Colonic mucosa (tissue), 4 donors: Measurements from ENCODE around the gene SLC29A3. TPM values are rescaled to one million over a fixed set of nuclear protein-coding genes. Genes with fewer than 3 reads are reported as not detected.

ENCODE experiments used
- DNase-seq: peaks from one replicate; pipeline ENCODE4 v3.0.0-alpha.2; 2020
- H3K27ac ChIP-seq: fragments of 200-600 bp; one replicate; pipeline ENCODE4 v1.8.0; 2021
- H3K27me3 ChIP-seq: fragments of 200-600 bp; one replicate; pipeline ENCODE4 v1.8.0; 2021
- H3K36me3 ChIP-seq: fragments of 200-600 bp; one replicate; pipeline ENCODE4 v1.8.0; 2021
- H3K4me1 ChIP-seq: fragments of 200-600 bp; one replicate; pipeline ENCODE4 v1.8.0; 2021; ENCODE audit warnings: mild to moderate bottlenecking
- H3K4me3 ChIP-seq: fragments of 200-600 bp; one replicate; pipeline ENCODE4 v1.8.0; 2021
- H3K9ac ChIP-seq, 2 donors: one replicate each; pipeline ENCODE4 v1.7.0; 2013; ENCODE audit warnings: control low read depth in 2 of 2, low read depth in 2 of 2, low read length in 2 of 2
- H3K9me3 ChIP-seq: fragments of 200-600 bp; one replicate; pipeline ENCODE4 v1.8.0; 2021
- CTCF ChIP-seq: fragments of 200-600 bp; IDR thresholded peaks from one replicate; pipeline ENCODE4 v1.8.0; 2022; ENCODE audit warnings: antibody characterized with exemption, mild to moderate bottlenecking
- intact Hi-C: fragments of 100-400 bp; cut with DNase I; formaldehyde crosslinking; loops from one replicate; pipeline ENCODE4 v1.14.1; 2022
- total RNA-seq, 2 donors: library from RNA; stranded (reverse); fragmentation: NEBNext Ultra II Directional in 1 of 2; extraction: Animal tissue kit (Norgen Biotek cat#: 25700) in 1 of 2; gene quantifications; one replicate each; pipeline ENCODE4 v1.2.1, GENCODE V29; 2021
- donor health status: healthy.
- donor health status: DM: no; HTN: no; CAD: no.
- donor health status: DM: no; HTN: no; CAD: no.

The SLC29A3 gene
- total RNA-seq, 2 donors from 2014 or later = 3.8 to 6.5 TPM

- intact Hi-C loops = loop anchor here (5.0 kb wide), 2 partner anchors 77 to 387 kb away; partner anchors contain the start of gene UNC5B
- Histone ChIP-seq H3K9me3 (no peaks in the 10 kb centered on the region), H3K27ac (no peak overlapping the region), H3K4me3 (no peak overlapping the region), H3K9ac (no peak overlapping the region), H3K4me1 (no peaks in the 10 kb centered on the region), H3K27me3 (no peaks in the 10 kb centered on the region), H3K36me3 (no peaks in the 10 kb centered on the region)
- no peak for TF ChIP-seq CTCF
- no peak for DNase-seq
These were observed 29.5 kb upstream of the SLC29A3 start for GRCh38 chr10:71289421-71290130.

GRCh38 chr10:71290331-71290730 lies 28.7 kb upstream of the SLC29A3 start:
- intact Hi-C loops = no loop called here
- H3K4me1 ChIP-seq = no peaks in the 10 kb centered on the region
- H3K9me3 ChIP-seq = no peaks in the 10 kb centered on the region
- no peak overlapping the region for H3K4me3 ChIP-seq
- no peaks in the 10 kb centered on the region for H3K36me3 ChIP-seq
- TF ChIP-seq CTCF = no peak
- no peak overlapping the region for H3K27ac ChIP-seq
- no peaks in the 10 kb centered on the region for H3K27me3 ChIP-seq
- DNase-seq = no peak
- no peak overlapping the region for H3K9ac ChIP-seq

DNA sequence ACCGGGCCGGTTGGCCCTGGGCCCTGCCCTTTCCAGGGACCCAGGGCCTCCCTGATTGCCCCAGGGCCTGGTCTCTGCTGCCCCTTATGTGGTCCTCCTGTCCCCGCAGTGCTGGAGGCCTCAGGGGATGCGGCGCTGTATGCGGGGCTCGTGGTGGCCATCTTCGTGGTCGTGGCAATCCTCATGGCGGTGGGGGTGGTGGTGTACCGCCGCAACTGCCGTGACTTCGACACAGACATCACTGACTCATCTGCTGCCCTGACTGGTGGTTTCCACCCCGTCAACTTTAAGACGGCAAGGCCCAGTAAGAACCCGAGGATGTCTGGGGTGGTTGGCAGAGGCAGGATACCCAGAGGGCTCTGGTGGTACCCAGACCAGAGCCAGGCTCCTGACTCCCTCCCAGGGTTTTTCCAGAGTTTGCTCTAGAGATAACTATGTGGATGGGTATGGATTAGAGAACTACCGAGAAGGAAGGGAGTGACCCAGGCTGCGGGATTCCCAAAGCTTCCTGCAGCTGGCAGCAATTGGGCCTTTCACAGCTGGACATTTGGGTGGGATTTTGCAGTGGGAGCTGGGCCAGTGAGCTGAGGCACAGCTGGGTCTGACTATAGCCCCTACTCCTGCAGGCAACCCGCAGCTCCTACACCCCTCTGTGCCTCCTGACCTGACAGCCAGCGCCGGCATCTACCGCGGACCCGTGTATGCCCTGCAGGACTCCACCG lies 28.1 kb upstream of the SLC29A3 start:
- Histone ChIP-seq H3K9me3 (no peaks in the 10 kb centered on the region), H3K36me3 (no peaks in the 10 kb centered on the region), H3K4me3 (no peak overlapping the region), H3K27ac (no peak overlapping the region), H3K27me3 (no peaks in the 10 kb centered on the region), H3K4me1 (no peaks in the 10 kb centered on the region), H3K9ac (no peak overlapping the region)
- DNase-seq = no peak
- TF ChIP-seq CTCF = no peak
- intact Hi-C loops = no loop called here

DNA sequence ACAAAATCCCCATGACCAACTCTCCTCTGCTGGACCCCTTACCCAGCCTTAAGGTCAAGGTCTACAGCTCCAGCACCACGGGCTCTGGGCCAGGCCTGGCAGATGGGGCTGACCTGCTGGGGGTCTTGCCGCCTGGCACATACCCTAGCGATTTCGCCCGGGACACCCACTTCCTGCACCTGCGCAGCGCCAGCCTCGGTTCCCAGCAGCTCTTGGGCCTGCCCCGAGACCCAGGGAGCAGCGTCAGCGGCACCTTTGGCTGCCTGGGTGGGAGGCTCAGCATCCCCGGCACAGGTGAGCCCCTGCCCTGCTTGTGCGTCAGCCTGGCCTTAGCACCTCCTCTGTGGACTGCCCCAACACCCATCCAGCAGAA lies 27.5 kb upstream of the SLC29A3 start:
- no peaks in the 10 kb centered on the region for H3K36me3 ChIP-seq
- intact Hi-C loops = no loop called here
- no peak overlapping the region for H3K4me3 ChIP-seq

More for the DNA sequence above, 27.5 kb upstream of the SLC29A3 start:
- Histone ChIP-seq H3K9ac (no peak overlapping the region), H3K27me3 (no peaks in the 10 kb centered on the region), H3K9me3 (no peaks in the 10 kb centered on the region), H3K27ac (no peak overlapping the region), H3K4me1 (no peaks in the 10 kb centered on the region)
- no peak for TF ChIP-seq CTCF
- DNase-seq = no peak
